Aorta (tissue), 5 donors: ENCODE measurements around the gene UNC13A. TPM values are rescaled to one million over a fixed set of nuclear protein-coding genes. Genes with fewer than 3 reads are reported as not detected.

Experiments used
- ATAC-seq: fragments of 200-7000 bp; cut with Tn5 transposase; one replicate; pipeline ENCODE4 v1.9.1; 2022; ENCODE audit warnings: moderate library complexity; ENCODE audit not compliant: low FRiP score
- DNase-seq, 2 donors: peaks; one replicate each; pipeline ENCODE4 v3.0.0-alpha.2; 2020
- H3K27ac ChIP-seq, 2 donors: one replicate each; pipeline ENCODE4 v1.5.1; 2013; ENCODE audit warnings: low read length in 2 of 2, mild to moderate bottlenecking in 2 of 2, moderate library complexity in 2 of 2, control low read depth in 1 of 2, inconsistent platforms in 1 of 2, low read depth in 1 of 2
- H3K27me3 ChIP-seq, 2 donors: one replicate each; pipeline ENCODE4 v1.6.1; 2013; ENCODE audit warnings: control low read depth in 1 of 2, low read length in 1 of 2, mild to moderate bottlenecking in 1 of 2, moderate library complexity in 1 of 2; ENCODE audit not compliant: insufficient read depth in 2 of 2, control insufficient read depth in 1 of 2
- H3K36me3 ChIP-seq, 2 donors: one replicate each; pipeline ENCODE4 v1.6.1; 2013; ENCODE audit warnings: control low read depth in 1 of 2, low read length in 1 of 2, mild to moderate bottlenecking in 1 of 2; ENCODE audit not compliant: insufficient read depth in 2 of 2, control insufficient read depth in 1 of 2
- H3K4me1 ChIP-seq, 2 donors: one replicate each; pipeline ENCODE4 v1.6.1; 2013; ENCODE audit warnings: low read length in 2 of 2, control low read depth in 1 of 2, mild to moderate bottlenecking in 1 of 2, moderate library complexity in 1 of 2; ENCODE audit not compliant: insufficient read depth in 2 of 2, control insufficient read depth in 1 of 2
- H3K4me3 ChIP-seq, 2 donors: one replicate each; pipeline ENCODE4 v1.5.1; 2013; ENCODE audit warnings: low read length in 2 of 2, control low read depth in 1 of 2, mild to moderate bottlenecking in 1 of 2
- H3K9me3 ChIP-seq: one replicate; pipeline ENCODE4 v1.6.1; 2013; ENCODE audit warnings: mild to moderate bottlenecking, low read length; ENCODE audit not compliant: control insufficient read depth
- WGBS, 2 donors: extraction: QIAGEN DNeasy Blood & Tissue Kit; methylation state at CpG; one replicate each; pipeline ENCODE4 v1.1.7; 2013; 5-methylcytosine and 5-hydroxymethylcytosine counted together
- intact Hi-C, 2 donors: fragments of 100-400 bp; cut with DNase I; formaldehyde crosslinking; loops; one replicate each; pipeline versions ENCODE4 v1.14.2 to v1.15.0; 2022
- polyA plus RNA-seq, 2 donors: library from polyadenylated mRNA; stranded (reverse); fragments of 200-250 nt; gene quantifications; one replicate each; pipeline ENCODE4 v1.2.3, GENCODE V29; 2013
- total RNA-seq, 2 donors: library from RNA; stranded (reverse); fragmentation: NEBNext Ultra II Directional; extraction: Animal tissue kit (Norgen Biotek cat#: 25700); gene quantifications; one replicate each; pipeline ENCODE4 v1.2.1, GENCODE V29; 2021
- donor health status: healthy with polysubstance abuse.
- donor health status: Bipolar disorder and iron deficiency.
- donor health status: DM: no; HTN: no; CAD: no.
- donor health status: DM: no; HTN: no; CAD: no.
- donor health status: DM: yes; HTN: yes; CAD: no.

The UNC13A gene
- total and polyA plus RNA-seq, 4 donors: 0.38 to 2.8 (median 1.9) TPM

DNA sequence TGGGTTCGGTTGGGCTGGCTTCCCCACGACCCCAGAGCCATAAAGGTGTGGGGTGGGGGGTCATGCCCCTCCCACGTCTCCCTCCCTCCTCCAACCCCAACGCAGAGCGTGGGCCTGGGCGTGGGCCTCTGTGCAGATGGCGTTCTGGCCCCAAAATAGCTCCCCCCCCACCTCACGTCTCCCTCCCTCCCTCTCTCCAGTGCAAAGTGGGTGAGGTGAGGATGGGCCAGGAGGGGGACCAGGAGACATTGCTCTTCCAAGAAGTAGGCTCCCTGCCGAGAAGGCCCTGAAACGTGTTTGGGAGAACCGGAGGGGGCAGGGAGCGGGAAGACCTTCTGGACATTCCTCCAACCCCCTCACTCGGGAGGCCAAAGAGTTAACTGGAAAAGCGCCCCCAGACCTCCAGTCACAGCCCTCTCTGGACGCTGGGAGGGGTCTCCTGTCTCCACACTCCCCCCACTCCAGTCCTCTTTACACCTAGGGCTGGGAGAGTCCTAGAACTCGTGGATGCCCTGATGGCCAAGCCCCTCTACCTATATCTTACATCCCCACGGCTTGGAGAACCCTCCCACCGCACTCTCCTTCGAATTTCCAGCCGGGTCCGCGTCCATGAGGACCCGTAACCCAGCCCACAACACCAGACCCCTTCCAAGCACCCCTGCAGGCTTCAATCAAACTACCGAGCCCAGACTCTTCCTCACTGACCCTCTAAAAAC, 855 bp downstream of the UNC13A start:
- intact Hi-C loops: no loop called here
- H3K36me3 ChIP-seq: no peaks in the 10 kb centered on the region
- no peak overlapping the region for H3K27ac ChIP-seq
- no peak overlapping the region for H3K4me3 ChIP-seq
- DNase-seq (no peak), ATAC-seq (no peak)
- H3K4me1 ChIP-seq: no peaks in the 10 kb centered on the region
- H3K9me3 ChIP-seq: no peaks in the 10 kb centered on the region
- 1 to 2% methylated on average over 23 to 24 of the region's 24 CpGs for whole genome bisulfite sequencing, 2 donors
- H3K27me3 ChIP-seq: no peaks in the 10 kb centered on the region

DNA sequence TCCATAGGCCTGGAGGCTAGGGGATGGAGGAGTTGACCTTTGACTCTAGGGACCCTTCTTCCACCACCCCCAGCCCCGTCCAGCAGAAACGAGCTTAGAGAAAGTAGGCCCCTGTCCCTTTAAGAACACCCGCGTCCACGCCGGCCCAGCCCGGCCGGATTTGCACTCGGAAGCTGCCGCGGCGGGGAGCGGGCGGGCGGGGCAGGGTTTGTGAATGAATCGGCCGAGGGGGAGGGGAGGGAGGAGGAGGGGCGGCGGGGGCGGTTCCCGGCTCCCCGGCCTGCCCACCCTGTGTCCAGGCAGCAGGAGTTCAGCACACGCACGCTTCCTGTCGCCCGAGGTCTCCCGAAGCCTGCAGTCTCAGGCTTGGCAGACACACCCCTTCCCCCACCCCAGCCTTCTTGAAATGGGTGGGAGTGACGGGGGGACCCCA, 1.5 kb downstream of the UNC13A start:
- H3K27ac ChIP-seq: no peak overlapping the region
- no peaks in the 10 kb centered on the region for H3K9me3 ChIP-seq
- H3K4me3 ChIP-seq: no peak overlapping the region
- no peaks in the 10 kb centered on the region for H3K27me3 ChIP-seq
- no peaks in the 10 kb centered on the region for H3K36me3 ChIP-seq
- peak; percentile 56 to 83 for DNase-seq
- WGBS, 2 donors: 0 to 1% methylated on average over 23 to 28 of the region's 28 CpGs
- intact Hi-C loops: no loop called here
- no peaks in the 10 kb centered on the region for H3K4me1 ChIP-seq
- ATAC-seq: no peak

DNA sequence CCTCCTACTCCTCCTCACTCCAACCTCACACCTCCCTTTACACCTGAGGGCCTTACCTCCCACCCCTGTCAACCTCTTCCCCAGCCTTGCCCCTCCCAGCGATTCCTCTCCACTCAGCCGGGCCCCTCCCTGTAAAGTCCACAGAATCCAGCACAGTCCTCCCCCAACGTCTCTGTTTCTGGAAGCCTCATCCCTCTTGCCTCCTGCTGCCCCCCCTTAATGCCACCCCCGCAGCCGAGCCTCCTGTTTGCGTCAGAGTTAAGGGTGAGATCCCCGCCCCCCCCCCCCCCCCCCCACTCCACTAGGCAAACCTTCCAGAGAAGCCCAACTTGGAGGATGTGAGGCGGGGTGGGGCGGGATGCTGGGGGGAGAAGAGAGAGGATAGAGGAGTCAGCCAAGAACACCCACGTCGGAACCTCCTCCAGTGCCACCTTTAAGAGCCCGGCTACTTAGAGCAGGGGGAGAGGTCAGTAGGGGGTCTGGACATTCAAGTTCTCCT, 2.1 kb downstream of the UNC13A start:
- 1 to 2% methylated on average over 12 of the region's 12 CpGs for WGBS, 2 donors
- no peak for DNase-seq
- Histone ChIP-seq H3K9me3 (no peaks in the 10 kb centered on the region), H3K4me3 (no peak overlapping the region), H3K36me3 (no peaks in the 10 kb centered on the region), H3K4me1 (no peaks in the 10 kb centered on the region), H3K27ac (no peak overlapping the region), H3K27me3 (no peaks in the 10 kb centered on the region)
- ATAC-seq: no peak
- intact Hi-C loops: no loop called here

DNA sequence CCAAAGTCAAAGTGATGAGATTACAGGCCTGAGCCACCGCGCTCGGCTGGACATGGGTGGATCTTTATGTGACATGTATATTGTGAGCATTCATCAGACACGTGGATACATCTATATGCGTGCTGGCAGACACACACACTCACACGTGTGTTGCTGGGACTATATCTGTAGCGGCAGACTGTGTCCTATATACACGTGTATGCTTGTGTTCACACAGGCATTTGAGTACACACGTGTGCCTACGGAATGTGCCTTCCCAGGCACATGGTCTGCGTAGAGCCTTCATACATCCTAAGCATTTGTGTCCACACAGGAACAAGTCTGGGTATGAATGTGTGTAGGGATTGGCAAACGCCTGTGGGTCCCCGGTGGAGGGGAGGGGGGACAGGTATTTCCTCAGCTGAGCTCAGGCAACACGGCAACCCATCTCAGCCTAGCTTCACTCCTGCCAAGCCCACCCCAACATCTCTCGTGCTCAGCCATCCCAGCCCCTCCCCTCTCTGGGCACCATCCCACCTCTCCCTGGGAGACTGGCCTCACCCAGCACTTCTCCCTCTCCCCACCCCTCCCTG, 2.6 kb downstream of the UNC13A start:
- intact Hi-C loops: no loop called here
- Histone ChIP-seq H3K4me3 (no peak overlapping the region), H3K27ac (no peak overlapping the region), H3K4me1 (no peaks in the 10 kb centered on the region), H3K36me3 (no peaks in the 10 kb centered on the region), H3K9me3 (no peaks in the 10 kb centered on the region), H3K27me3 (no peaks in the 10 kb centered on the region)
- DNase-seq: no peak
- WGBS, 2 donors: 52 to 56% methylated on average over 15 of the region's 15 CpGs
- ATAC-seq: no peak

DNA sequence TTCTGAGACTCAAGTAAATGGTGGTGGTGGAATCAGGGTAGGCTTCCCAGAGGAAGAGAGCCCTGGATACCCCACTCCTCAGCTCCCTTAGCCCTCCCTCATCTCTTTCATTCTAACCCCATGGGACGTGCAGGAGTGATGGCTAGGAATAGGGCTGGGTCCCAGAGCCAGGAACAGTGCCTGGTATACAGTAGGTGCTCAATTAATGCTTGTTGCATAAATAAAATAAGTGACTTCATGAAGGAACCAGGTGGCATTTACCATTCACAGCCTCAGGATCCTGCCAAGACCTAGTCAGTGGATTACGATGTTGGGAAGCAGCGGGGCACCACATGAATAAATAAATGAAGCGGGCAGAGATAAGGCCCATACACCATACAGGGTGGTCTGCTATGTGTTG, 3.9 kb downstream of the UNC13A start:
- Histone ChIP-seq H3K9me3 (no peaks in the 10 kb centered on the region), H3K27me3 (no peaks in the 10 kb centered on the region), H3K27ac (no peak overlapping the region), H3K4me3 (no peak overlapping the region), H3K4me1 (no peaks in the 10 kb centered on the region), H3K36me3 (no peaks in the 10 kb centered on the region)
- 52% methylated on average over 4 of the region's 4 CpGs for WGBS, 2 donors
- ATAC-seq: no peak
- DNase-seq: no peak
- intact Hi-C loops: no loop called here

DNA sequence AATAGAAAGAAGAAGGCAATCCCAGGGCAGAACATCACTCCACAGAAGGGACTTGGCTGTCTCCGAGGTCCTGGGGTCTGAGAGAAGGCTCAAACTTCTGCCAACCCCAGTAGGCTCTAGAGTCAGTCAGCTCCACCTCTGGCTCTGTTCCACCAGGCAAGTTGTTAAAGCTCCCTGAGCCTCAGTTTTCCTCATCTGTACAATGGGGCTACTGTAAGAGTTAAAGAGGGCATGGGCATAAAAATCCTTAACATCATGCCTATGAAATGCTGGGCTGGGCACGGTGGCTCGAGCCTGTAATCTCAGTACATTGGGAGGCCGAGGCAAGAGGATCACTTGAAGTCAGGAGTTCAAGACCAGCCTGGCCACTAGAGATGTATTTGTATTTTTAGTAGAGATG, 5.1 kb downstream of the UNC13A start:
- Histone ChIP-seq H3K27ac (no peak overlapping the region), H3K4me1 (no peaks in the 10 kb centered on the region), H3K4me3 (no peak overlapping the region), H3K36me3 (no peaks in the 10 kb centered on the region), H3K9me3 (no peaks in the 10 kb centered on the region), H3K27me3 (no peaks in the 10 kb centered on the region)
- intact Hi-C loops: no loop called here
- WGBS, 2 donors: 78 to 86% methylated on average over 4 of the region's 4 CpGs
- ATAC-seq (no peak), DNase-seq (no peak)

DNA sequence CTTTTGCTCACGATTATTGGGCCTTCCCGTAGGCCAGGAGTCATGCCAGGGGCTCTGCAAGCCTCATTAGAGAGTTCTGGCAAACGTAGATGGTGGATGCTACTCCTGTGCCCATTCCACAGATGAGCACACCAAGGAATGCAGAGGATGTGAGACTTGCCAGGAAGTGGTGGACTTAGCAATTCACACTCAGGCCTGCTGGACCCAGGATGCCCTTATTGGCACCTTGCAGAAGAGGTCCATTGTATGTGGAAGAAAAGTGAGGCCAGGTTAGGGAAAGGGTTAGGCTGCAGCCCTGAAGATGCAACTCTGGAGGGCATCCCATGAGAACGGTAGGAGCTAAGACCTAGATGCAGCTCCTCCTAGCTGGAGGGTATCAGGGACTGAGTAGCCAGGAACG, 5.9 kb downstream of the UNC13A start:
- no peaks in the 10 kb centered on the region for H3K27me3 ChIP-seq
- intact Hi-C loops: no loop called here

DNA sequence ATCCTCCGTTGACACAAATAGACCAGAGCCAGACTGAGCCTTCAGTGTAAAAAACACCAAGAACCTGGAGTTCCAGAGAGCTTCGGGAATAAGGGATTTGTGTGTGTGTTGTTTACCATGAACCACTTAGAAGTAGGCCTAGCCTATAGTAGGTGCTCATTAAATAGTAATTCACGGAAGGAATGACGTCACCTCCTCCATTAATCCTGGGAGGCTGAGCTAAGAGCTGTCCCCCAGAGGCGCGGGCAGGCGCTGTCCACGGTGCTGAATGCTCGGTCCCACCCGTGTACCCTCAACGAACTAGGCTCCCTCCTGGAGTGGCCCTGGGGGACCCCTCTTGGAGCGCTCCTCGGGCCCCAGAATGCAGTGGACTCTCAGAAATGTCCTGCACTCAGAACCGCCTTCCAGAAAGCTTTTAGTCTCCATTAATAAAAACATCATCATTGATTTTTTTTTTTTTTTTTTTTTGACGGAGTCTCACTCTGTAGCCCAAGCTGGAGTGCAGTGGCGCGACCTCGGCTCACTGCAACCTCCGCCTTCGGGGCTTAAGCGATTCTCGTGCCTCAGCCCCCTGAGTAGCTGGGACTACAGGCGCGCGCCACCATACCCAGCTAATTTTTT, 6.5 kb downstream of the UNC13A start:
- Histone ChIP-seq H3K4me1 (no peaks in the 10 kb centered on the region), H3K27ac (no peak overlapping the region), H3K9me3 (no peaks in the 10 kb centered on the region), H3K36me3 (no peaks in the 10 kb centered on the region), H3K27me3 (no peaks in the 10 kb centered on the region), H3K4me3 (no peak overlapping the region)
- 47 to 53% methylated on average over 25 of the region's 25 CpGs for WGBS, 2 donors
- intact Hi-C loops: no loop called here
- ATAC-seq: no peak
- peak in 1 of 2 donors; percentile 87 for DNase-seq

More for the DNA sequence above, 5.9 kb downstream of the UNC13A start:
- ATAC-seq (no peak), DNase-seq (no peak)
- Histone ChIP-seq H3K9me3 (no peaks in the 10 kb centered on the region), H3K27ac (no peak overlapping the region), H3K4me3 (no peak overlapping the region), H3K4me1 (no peaks in the 10 kb centered on the region), H3K36me3 (no peaks in the 10 kb centered on the region)
- 62 to 72% methylated on average over 5 of the region's 5 CpGs for WGBS, 2 donors
